Keratinocyte (primary cell): ENCODE results near the gene CD72. TPM values are rescaled to one million over a fixed set of nuclear protein-coding genes. Genes with fewer than 3 reads are reported as not detected.
"Not testable (repeated sequence)": the region's sequence is repeated elsewhere in the genome, so short reads cannot be mapped to it uniquely, and the experiment has no call there.

Experiments used
- DNase-seq: peaks from one replicate; pipeline ENCODE4 v3.0.0-alpha.2; 2011; ENCODE audit warnings: low read depth, missing footprints, low spot score
- FAIRE-seq: peaks from 2 replicates; lab custom pipeline; 2011; peaks lifted over from hg19 to GRCh38; lab: Jason Lieb, UNC
- H2AFZ ChIP-seq: 2 replicates; pipeline ENCODE4 v1.6.0; 2012; ENCODE audit warnings: low read length, control low read depth, inconsistent platforms; ENCODE audit not compliant: control insufficient read depth
- H3K27ac ChIP-seq: 2 replicates; pipeline ENCODE4 v1.5.1; 2011; ENCODE audit warnings: low read length; ENCODE audit not compliant: control insufficient read depth, insufficient read depth
- H3K27me3 ChIP-seq: 3 replicates; pipeline ENCODE4 v1.6.0; 2011; ENCODE audit warnings: low read length; ENCODE audit not compliant: control insufficient read depth, insufficient read depth; ENCODE audit errors: extremely low read depth
- H3K36me3 ChIP-seq, 2 experiments: 2 replicates in 1 of 2; 3 replicates in 1 of 2; pipeline ENCODE4 v1.5.1; 2011; ENCODE audit warnings: low read length in 2 of 2, mild to moderate bottlenecking in 1 of 2; ENCODE audit not compliant: control insufficient read depth in 2 of 2, insufficient read depth in 2 of 2; ENCODE audit errors: extremely low read depth in 1 of 2
- H3K4me1 ChIP-seq: 3 replicates; pipeline ENCODE4 v1.5.1; 2011; ENCODE audit warnings: low read length; ENCODE audit not compliant: control insufficient read depth, insufficient read depth; ENCODE audit errors: extremely low read depth
- H3K4me2 ChIP-seq: 3 replicates; pipeline ENCODE4 v1.6.0; 2011; ENCODE audit warnings: low read depth, low read length; ENCODE audit not compliant: control insufficient read depth, insufficient read depth; ENCODE audit errors: extremely low read depth
- H3K4me3 ChIP-seq, 3 experiments: fragments of 200-600 bp in 1 of 3; sonication (generic) in 1 of 3; 2 replicates in 2 of 3; 3 replicates in 1 of 3; pipeline ENCODE4 v1.5.1; 2011 to 2016; ENCODE audit warnings: low read length in 3 of 3, mild to moderate bottlenecking in 3 of 3, control low read depth in 2 of 3, inconsistent platforms in 1 of 3, low read depth in 1 of 3, mixed read lengths in 1 of 3, mixed run types in 1 of 3, moderate library complexity in 1 of 3; ENCODE audit not compliant: control insufficient read depth in 2 of 3, insufficient read depth in 2 of 3; ENCODE audit errors: extremely low read depth in 1 of 3
- H3K79me2 ChIP-seq: 2 replicates; pipeline ENCODE4 v1.6.0; 2012; ENCODE audit warnings: low read length; ENCODE audit not compliant: control insufficient read depth, insufficient read depth
- H3K9ac ChIP-seq: 3 replicates; pipeline ENCODE4 v1.6.0; 2011; ENCODE audit warnings: low read length; ENCODE audit not compliant: control insufficient read depth, insufficient read depth; ENCODE audit errors: extremely low read depth
- H3K9me1 ChIP-seq: 3 replicates; pipeline ENCODE4 v1.6.0; 2011; ENCODE audit warnings: low read length; ENCODE audit not compliant: control insufficient read depth, insufficient read depth; ENCODE audit errors: extremely low read depth
- H3K9me3 ChIP-seq: 2 replicates; pipeline ENCODE4 v1.5.1; 2012; ENCODE audit warnings: low read depth, low read length; ENCODE audit not compliant: control insufficient read depth
- H4K20me1 ChIP-seq: 3 replicates; pipeline ENCODE4 v1.6.0; 2011; ENCODE audit warnings: low read length; ENCODE audit not compliant: control insufficient read depth, insufficient read depth; ENCODE audit errors: extremely low read depth
- EZH2 ChIP-seq: IDR thresholded peaks from one replicate; pipeline ENCODE4 v1.6.1; 2012; ENCODE audit warnings: inconsistent platforms, mild to moderate bottlenecking, low read length, moderate library complexity
- dilution Hi-C: fragments of 300-500 bp; cut with MboI; formaldehyde crosslinking; loops from one replicate; pipeline ENCODE4 v1.7.0; 2020; ENCODE audit warnings: low sequenced_read_pairs; ENCODE audit not compliant: extremely low pct_ligation_motif_present
- polyA plus RNA-seq, 5 experiments: library from polyadenylated mRNA; depleted of rRNA in 3 of 5; stranded (reverse) in 3 of 5; stranded (forward) in 1 of 5; unstranded in 1 of 5; fragments of >200 nt; gene quantifications; 1 replicate in 1 of 5; 2 replicates in 3 of 5; 3 replicates in 1 of 5; pipeline versions ENCODE4 v1.2.1 to v1.2.3, GENCODE V29; 2011 to 2012; ENCODE audit warnings: missing spikeins in 2 of 5, low read depth in 1 of 5, low replicate concordance in 1 of 5
- TF ChIP-seq, protein P1 (sequence below), 3 experiments: IDR thresholded peaks in 1 of 3; conservative IDR thresholded peaks in 1 of 3; optimal IDR thresholded peaks in 1 of 3; 2 replicates in 2 of 3; 3 replicates in 1 of 3; pipeline versions ENCODE3 to v1.5.1; 2011; ENCODE audit warnings: low read length in 3 of 3, mild to moderate bottlenecking in 3 of 3, moderate library complexity in 2 of 3, control low read depth in 1 of 3, inconsistent platforms in 1 of 3; ENCODE audit not compliant: insufficient read depth in 2 of 3; ENCODE audit errors: extremely low read depth in 1 of 3

CD72 gene
- polyA plus RNA-seq, 1 donor (not counting 4 experiments of a cell fraction or from before 2014, with no cell fraction given), result 0.66 TPM

DNA sequence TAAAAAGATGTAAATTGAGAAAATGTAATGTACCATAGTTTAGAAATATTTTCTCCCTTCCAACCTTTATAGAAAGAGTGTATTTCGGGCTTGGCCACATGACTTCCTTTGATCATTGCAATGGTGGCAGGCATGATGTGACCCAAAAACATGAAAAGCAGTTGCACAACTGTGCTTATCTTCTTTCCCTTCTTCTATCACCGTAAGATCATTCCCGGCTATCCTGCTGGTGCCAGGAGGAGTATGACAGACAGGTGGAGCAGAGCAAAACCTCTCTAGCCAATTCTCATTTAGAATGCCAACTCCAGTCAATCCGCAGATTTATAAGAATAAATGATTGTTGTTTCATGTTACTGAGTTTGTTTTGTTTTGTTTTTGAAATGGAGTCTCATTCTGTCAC lies 23.7 kb downstream of the CD72 start:
- FAIRE-seq, result no peak
- no peak overlapping the region for H3K4me2 ChIP-seq
- dilution Hi-C loops, result no loop called here

DNA sequence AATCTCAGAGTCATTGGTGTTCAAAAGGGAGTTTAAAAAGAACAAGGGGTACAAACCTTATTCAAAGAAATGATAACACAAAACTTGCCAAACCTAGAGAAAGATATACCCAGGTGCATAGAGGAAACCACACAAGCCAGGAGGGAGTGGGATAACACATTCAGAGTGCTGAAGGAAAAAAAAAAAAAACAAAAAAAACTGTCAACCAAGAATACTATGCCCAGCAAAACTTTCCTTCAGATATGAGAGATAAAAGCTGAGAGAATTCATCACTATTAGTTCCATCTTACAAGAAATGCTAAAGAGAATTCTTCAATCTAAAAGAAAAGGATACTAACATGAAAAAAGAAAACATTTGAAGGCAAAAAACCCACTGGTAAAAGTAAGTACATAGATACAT lies 24.6 kb downstream of the CD72 start:
- Histone ChIP-seq H3K27ac (no peak overlapping the region), H3K4me1 (no peaks in the 10 kb centered on the region), H4K20me1 (no peaks in the 10 kb centered on the region), H3K36me3 (no peaks in the 10 kb centered on the region), H3K79me2 (no peaks in the 10 kb centered on the region), H3K4me3 (no peak overlapping the region), H3K9me3 (no peaks in the 10 kb centered on the region), H3K9me1 (no peaks in the 10 kb centered on the region), H3K4me2 (no peak overlapping the region), H3K27me3 (no peaks in the 10 kb centered on the region), H2AFZ (no peak overlapping the region), H3K9ac (no peak overlapping the region)
- no peak for FAIRE-seq
- TF ChIP-seq EZH2, result no peak
- TF ChIP-seq, protein P1, sequence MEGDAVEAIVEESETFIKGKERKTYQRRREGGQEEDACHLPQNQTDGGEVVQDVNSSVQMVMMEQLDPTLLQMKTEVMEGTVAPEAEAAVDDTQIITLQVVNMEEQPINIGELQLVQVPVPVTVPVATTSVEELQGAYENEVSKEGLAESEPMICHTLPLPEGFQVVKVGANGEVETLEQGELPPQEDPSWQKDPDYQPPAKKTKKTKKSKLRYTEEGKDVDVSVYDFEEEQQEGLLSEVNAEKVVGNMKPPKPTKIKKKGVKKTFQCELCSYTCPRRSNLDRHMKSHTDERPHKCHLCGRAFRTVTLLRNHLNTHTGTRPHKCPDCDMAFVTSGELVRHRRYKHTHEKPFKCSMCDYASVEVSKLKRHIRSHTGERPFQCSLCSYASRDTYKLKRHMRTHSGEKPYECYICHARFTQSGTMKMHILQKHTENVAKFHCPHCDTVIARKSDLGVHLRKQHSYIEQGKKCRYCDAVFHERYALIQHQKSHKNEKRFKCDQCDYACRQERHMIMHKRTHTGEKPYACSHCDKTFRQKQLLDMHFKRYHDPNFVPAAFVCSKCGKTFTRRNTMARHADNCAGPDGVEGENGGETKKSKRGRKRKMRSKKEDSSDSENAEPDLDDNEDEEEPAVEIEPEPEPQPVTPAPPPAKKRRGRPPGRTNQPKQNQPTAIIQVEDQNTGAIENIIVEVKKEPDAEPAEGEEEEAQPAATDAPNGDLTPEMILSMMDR (optimal IDR thresholded peaks at IDR 0.05 in 1 of 3, IDR thresholded peaks at IDR 0.05 in 1 of 3, conservative IDR thresholded peaks at IDR 0.05 in 1 of 3; ENCODE audit: extremely low read depth in 1 of 3, insufficient read depth in 2 of 3, low read length in 3 of 3), result no peak
- no peak for DNase-seq
- dilution Hi-C loops, result no loop called here

More for the DNA sequence above, 23.7 kb downstream of the CD72 start:
- no peaks in the 10 kb centered on the region for H3K9me3 ChIP-seq
- H3K27ac ChIP-seq, result no peak overlapping the region
- H3K27me3 ChIP-seq, result no peaks in the 10 kb centered on the region
- no peaks in the 10 kb centered on the region for H3K4me1 ChIP-seq
- no peak overlapping the region for H3K9ac ChIP-seq
- H3K36me3 ChIP-seq, result no peaks in the 10 kb centered on the region
- TF ChIP-seq, protein P1 (optimal IDR thresholded peaks at IDR 0.05 in 1 of 3, IDR thresholded peaks at IDR 0.05 in 1 of 3, conservative IDR thresholded peaks at IDR 0.05 in 1 of 3; ENCODE audit: extremely low read depth in 1 of 3, insufficient read depth in 2 of 3, low read length in 3 of 3), result no peak
- TF ChIP-seq EZH2, result no peak
- no peaks in the 10 kb centered on the region for H4K20me1 ChIP-seq
- H3K79me2 ChIP-seq, result no peaks in the 10 kb centered on the region
- H3K4me3 ChIP-seq, result no peak overlapping the region
- DNase-seq, result no peak
- H2AFZ ChIP-seq, result no peak overlapping the region
- no peaks in the 10 kb centered on the region for H3K9me1 ChIP-seq

DNA sequence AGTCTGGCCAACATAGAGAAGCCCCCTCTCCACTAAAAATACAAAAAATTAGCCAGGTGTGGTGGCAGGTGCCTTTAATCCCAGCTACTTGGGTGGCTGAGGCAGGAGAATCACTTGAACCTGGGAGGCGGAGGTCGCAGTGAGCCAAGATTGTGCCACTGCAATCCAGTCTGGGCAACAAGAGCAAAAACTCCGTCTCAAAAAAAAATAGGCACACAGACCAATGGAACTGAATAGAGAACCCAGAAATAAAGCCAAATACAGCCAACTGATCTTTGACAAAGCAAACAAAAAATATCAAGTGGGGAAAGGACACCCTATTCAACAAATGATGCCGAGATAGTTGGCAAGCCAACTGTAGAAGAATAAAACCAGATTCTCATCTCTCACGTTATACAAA lies 29.7 kb downstream of the CD72 start:
- H3K79me2 ChIP-seq, H4K20me1 ChIP-seq, H3K27me3 ChIP-seq, H3K9me1 ChIP-seq, H3K9me3 ChIP-seq, H3K4me2 ChIP-seq, dilution Hi-C loops, FAIRE-seq, H3K36me3 ChIP-seq, H3K9ac ChIP-seq, H3K27ac ChIP-seq, H3K4me3 ChIP-seq, H2AFZ ChIP-seq, DNase-seq, H3K4me1 ChIP-seq: not testable (repeated sequence)

DNA sequence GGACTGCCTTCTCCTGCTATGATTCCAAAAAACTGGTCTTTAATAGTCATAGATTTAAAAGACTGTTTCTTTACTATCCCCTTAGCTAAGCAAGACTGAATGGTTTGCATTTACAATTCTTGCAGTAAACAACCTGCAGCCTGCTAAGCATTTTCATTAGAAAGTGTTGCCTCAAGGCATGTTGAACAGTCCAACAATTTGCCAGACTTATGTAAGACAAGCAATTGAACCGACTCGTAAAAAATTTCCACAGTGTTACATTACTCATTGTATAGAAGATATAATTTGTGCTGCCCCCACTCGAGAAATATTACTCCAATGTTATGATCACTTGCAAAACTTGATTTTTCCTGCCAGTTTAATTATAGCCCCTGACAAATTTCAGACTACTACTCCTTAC lies 33.5 kb downstream of the CD72 start:
- H3K27me3 ChIP-seq, H3K27ac ChIP-seq, H3K9ac ChIP-seq, H3K36me3 ChIP-seq, FAIRE-seq, dilution Hi-C loops, H2AFZ ChIP-seq, H3K4me3 ChIP-seq, DNase-seq, H4K20me1 ChIP-seq, H3K79me2 ChIP-seq, H3K4me2 ChIP-seq, H3K9me3 ChIP-seq, H3K9me1 ChIP-seq, H3K4me1 ChIP-seq: not testable (repeated sequence)
